CD4-positive, alpha-beta T cell treated with Interleukin-17A for 1 hour (primary cell): ENCODE data around the gene PER2.

Experiments used
- DNase-seq: peaks from one replicate; pipeline ENCODE4 v3.0.0-alpha.2; 2020

Gene PER2

DNA sequence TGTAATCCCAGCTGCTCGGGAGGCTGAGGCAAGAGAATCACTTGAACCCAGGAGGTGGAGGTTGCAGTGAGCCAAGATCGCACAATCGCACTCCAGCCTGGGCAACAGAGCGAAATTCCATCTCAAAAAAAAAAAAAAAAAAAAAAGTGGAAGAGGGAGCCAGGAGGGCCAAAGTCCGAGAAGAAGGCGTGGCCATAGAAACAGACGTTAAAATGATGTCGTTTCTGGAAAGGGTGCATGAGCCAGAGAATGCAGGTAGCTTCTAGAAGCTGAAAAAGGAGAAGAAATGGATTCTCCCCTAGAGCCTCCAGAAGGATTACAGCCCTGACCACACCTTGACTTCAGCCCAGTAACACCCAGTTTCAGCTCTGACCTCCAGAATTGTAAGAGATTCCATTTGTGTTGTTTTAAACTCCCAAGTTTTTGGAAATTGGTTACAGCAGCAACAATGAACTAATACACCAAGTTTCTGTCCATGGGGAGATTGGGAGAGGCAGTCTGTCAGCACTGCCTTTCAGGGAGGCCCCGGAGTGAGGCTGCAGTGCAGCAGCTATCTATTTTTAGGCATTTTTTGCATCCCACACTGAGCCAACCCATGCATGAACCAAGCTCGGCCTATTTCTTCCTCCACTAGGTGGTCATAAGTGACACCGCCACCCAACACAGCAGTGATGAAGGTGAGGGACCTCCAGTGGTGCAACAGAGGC lies 17.7 kb upstream of the PER2 start:
- DNase-seq: no peak

GRCh38 chr2:238305092-238305862 lies 16.9 kb upstream of the PER2 start:
- no peak for DNase-seq

- DNase-seq: no peak
Observed at GRCh38 chr2:238304116-238304515, 15.7 kb upstream of the PER2 start.

DNA sequence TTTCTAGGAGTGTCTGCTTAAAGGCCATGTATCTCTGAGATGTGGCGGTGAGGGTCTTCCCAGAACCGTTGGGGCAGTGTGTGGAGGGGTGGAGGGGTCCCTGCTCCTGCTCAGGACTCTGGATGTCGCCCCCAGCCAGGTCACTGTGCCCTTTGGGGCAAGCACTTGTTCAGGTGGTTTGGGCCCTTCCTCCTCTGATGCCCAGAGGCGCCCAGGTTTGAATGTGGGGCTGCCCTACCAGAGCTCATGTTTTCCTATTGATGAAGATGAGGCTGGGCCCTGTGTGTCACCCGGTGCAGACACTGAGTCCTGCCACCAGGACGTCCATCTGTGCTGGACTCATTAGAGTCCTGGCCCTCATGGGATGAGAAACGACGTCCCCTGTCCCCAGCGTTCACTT lies 14.3 kb upstream of the PER2 start:
- DNase-seq: no peak

- DNase-seq: no peak
Observed at GRCh38 chr2:238302087-238302486, 13.7 kb upstream of the PER2 start.

DNA sequence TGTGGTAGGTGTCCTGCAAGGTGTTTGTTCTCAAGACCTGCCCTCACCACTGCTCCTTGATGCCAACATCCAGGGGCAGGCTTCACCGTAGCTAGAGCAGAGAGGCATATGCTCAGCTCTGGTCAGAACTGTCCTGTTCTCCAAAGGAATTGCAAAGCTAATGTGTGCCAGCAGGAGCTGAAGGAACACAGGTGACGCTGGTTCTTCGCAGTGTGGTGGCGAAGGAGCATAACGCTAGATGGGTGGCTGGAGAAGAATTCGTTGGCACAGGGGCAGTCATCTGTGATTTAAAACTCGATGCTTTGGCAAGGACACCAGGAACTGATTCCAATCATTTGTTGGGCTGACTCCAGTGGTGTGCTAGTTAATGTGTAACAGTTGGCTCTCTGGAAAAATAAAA lies 11.4 kb upstream of the PER2 start:
- no peak for DNase-seq

GRCh38 chr2:238296638-238297457 lies 8.4 kb upstream of the PER2 start:
- no peak for DNase-seq

GRCh38 chr2:238295144-238296112 lies 7.0 kb upstream of the PER2 start:
- DNase-seq: no peak

DNA sequence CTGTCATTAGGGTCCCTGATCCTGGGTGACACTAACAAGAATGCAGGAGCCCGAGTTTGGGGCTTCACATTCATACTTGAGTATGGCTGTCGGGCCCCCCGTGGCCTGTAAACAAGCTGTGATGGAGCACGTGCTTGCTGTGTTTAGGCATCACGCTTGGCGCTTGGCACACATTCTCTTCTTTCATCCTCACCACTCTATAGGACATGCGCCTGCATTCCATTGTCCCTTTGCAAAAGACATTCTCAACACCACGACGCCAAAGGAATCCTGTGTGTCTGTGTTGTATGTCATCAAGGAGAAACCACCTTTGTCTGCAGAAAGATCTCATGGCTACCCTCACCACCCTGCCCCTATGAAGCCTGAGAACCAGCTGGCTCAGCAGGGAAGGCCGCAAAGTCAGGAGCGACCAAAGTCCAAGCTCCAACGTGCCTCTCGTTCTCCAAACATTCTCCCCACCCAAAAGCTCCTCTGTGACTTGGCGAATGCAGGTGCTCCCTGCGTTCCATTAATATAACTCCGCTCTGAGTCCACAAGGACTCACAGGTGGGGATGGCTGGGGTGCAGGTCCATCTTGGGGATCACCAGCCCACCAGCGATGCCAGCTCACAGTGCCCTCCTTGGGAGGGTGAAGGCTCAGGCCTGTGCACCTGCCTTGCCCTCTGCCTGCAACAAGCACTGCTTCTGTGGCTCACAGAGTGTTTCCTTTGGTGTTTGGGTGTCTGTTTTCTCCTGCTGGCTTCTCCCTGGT lies 6.2 kb upstream of the PER2 start:
- no peak for DNase-seq

- DNase-seq: no peak
Observed at GRCh38 chr2:238294046-238294392, 5.6 kb upstream of the PER2 start.

- no peak for DNase-seq
Observed at GRCh38 chr2:238291550-238292281, 3.3 kb upstream of the PER2 start.

DNA sequence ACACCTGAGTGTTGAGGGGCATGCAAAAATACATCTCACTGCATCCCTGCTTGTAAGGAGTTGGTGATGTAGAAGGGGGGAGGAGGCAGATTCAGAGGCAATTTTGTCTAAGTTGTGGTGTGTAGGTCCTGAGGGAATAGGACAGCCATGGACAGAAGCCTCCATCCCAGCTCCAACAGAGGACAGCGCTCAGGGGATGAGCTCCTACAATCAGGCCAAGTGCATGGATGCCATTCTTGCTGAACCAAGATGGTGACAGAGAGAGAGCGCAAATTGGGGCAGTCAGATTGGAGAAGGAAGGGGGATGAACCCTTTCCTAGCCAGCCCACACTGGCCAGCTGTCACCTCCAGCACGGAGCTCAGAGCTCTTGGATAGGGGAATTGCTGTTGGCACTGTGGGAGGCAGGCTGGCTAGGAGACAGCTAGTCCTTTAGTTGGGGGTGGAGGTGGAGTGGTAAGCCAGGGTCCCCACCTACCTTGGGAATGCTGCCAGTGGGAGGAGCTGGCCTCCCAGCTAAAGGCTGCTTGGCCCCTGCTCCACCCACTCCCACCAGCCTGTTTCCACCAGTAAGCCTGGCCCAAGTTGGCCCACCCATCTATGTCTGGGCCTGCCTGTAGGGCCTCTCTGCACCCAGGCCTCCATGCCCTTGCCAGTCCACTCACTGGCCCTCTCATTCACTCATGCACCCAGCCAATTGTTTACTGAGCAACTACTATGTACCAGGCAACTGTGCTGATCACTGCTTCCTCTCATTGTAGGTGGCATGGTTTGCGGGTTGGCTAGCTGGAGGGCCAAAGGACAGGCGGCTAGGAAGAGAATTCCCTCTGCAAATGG lies 2.5 kb upstream of the PER2 start:
- DNase-seq: no peak

DNA sequence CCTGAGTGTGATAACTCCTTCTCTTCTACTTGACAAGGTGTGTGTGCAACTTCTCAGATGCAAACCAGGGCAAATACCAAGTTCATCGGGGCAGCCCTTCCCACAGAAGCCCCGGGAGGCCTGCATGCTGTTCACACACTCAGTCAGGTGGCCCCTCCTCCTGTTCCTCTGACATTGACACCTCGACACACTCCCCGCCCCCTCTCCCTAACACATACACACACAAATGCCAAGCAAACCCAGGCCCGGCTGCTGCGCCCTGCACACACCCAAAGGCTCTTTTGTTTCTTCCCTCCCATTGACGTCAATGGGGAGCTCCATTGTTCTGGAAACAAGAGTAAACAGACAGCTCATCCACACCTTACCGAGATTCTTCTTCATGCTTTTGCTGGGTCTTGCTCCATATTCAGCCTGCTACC lies 1.7 kb upstream of the PER2 start:
- DNase-seq: peak; percentile 61

GRCh38 chr2:238289574-238289973 lies 1.2 kb upstream of the PER2 start:
- no peak for DNase-seq

- peak; percentile 99 for DNase-seq
Observed at GRCh38 chr2:238288650-238289573, 502 bp upstream of the PER2 start.

DNA sequence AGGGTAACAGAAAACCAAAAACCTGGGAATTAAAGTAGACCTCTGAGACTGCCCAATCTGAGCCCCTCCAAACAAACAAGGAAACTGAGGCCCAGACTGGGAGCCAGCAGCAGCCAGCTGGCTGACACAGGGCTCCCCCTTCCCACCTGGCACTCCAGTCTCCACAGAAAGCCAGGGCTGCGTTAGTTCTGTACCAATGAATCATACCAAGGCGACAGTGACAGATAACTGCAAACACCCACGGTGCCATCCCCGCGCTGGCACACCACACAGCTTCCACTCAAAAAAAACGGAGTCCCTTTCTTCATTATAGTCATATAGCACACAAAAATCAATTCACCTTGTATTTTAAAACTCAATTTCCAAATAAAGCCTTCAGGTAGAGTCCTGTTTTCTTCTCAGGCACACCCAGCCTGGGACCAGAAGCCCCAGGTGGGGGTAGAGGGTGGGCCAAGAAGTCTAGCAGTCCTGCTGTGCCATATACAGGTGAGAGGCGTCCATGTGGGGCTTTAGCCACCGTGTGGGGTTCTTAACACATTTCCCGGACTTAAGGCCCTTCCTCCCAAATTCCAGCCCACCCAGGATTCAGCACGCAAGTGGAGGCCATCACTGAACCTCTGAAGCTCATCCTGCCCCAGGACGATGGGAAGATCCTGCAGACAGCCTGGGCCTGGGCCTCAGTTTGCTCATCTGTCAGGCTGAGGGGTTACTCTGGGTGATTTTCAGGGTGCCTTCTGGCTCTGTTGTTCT lies 1.2 kb downstream of the PER2 start:
- DNase-seq: no peak

DNA sequence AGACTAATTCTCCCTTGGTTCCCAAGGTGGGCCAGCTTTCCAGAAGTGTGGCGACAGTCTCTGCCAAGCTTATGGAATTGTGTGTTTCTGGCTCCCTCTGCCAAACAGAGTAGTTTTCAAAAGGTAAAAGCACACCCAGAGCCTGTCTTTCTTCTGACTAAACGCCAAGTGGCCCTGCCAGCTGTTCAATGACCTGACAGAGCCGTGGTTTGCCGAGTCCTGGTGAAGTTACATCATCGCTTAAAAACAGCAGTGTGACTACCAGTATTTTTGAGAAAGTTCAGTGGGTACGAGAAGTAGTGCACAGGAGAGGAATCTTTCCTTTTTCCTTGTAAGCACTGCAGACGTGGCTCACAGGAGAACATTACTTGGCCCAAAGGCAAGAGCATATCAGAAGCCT lies 1.9 kb downstream of the PER2 start:
- no peak for DNase-seq

GRCh38 chr2:238286095-238286494 lies 2.3 kb downstream of the PER2 start:
- DNase-seq: no peak
